NCI-H1105 treated with DMSO at 0.1 percent for 48 hours (cell line): Measurements from ENCODE around the gene KLHL21.

Source experiments
- DNase-seq: peaks from one replicate; lab custom pipeline; 2025; lab: John Stamatoyannopoulos, UW

The KLHL21 gene

DNA sequence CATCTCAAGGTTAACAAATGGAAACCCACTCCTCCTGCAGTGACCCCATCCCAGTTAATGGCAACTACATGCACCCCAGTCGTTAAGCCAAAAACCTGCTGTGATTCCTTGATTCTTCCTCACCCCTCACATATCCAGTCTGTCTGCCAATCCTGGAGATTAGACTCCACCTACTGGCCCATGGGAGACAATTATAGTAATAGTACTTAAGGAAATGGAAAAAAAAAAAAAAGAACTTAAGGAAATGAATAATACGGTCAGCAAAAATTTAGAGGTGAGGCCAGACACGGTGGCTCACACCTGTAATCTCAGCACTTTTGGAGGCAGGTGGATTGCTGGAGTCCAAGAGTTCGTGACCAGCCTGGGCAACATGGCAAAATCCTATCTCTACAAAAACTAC is 55.4 kb downstream of the KLHL21 start:
- DNase-seq, result no peak

DNA sequence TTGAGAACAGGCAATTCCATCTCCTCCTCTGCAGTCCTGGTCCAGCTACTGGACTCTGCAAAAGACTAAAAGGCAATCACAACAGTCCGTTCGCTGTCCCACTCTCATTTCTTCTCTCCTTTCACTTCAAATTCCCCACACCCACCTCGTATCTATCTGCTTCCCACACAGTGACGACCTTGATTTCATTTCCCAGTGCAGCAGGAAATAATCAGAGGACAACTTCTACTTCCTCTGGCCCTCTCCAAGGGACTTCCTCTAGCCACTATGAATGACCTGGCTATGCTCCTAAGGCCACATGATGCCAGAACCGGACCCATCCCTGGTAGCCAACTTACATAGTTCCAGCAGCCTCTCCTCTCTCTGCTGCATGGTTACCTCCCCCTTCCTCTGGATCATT is 56.3 kb downstream of the KLHL21 start:
- no peak for DNase-seq

DNA sequence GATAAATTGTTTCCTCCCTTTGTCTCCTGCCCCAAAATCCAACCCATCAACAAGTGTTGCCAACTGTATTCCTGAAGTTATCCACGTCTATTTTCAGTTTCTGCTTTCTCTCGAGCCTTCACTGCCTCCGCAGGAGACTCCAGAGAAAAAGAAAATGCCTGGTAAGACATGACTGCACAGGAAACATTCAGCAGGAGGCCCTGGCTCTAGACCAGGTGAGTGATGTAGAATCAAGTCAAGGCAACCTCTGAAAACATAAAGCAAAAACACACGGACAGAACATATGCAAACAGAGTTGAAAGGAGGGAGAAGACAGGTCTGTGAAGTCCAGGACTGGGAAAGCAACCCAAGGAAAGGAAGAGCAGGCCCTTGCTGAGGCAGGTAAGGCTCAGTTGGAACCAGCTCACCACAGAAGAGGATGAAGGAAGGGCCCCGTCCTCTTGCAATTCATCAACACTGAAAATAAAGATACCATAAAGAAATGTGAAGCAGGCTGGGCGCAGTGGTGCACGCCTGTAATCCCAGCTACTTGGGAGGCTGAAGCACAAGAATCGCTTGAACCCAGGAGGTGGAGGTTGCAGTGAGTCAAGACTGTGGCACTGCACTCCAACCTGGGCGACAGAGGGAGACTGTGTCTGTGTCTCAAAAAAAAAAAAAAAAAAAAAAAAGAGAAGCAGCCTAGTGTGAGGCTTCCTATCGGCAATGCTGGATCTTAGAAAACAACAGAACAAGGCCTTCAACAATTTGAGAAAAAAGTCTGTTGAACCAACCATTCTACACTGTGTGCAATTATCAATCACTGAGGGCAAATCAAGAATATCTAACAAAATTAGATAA is 57.2 kb downstream of the KLHL21 start:
- DNase-seq, result no peak

DNA sequence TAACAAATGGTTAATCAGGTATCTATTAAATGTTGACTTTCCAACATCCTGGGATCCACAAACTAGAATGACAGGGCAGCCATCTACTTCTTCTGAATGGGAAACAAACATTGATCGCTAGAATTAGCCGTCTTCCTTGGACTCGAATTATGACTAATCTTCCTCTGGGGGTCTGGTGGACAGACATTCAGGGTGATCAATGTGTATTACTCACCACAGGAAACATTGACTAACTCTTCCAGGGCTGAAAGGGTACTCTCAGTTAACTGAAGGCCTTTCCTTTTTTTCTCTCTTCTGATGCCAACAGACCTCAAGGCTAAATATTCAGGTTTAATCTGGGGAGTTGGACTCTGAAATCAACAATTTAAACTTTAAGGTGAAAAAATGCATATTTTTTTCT is 57.8 kb downstream of the KLHL21 start:
- no peak for DNase-seq
